ENCODE measurements around the gene B4GAT1.
"Not testable (repeated sequence)": the region's sequence is repeated elsewhere in the genome, so short reads cannot be mapped to it uniquely, and the experiment has no call there.

B4GAT1 gene

DNA sequence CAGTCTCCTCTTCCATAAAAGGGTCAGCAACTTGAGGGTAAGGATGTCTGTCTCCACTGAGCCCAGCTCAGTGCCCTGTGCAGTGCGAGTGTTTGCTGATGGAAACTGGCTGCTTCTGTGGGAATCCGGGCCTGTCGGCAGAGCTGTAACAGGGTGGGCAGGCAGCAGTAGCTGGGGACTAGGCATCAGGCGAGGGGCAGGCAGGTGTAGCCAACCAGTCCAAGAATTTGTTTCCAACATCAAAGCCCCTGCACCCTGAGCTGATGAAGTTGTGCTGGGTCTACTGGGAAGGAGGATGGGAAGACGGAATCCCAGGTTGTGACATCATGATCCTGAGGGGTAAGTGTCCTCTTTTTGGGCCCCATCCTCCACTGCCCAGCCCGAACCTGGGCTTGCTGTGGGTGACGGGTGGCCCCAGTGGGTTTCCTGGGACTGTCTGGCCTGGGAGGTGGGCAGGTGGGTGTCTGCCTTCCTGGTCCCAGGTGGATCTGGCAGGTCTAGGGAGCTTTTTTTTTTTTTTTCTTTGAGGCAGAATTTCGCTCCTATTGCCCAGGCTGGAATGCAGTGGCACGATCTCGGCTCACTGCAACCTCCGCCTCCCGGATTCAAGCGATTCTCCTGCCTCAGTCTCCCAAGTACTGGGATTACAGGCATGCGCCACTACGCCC, 13.1 kb upstream of the B4GAT1 start:
- TF ChIP-seq, protein P1, sequence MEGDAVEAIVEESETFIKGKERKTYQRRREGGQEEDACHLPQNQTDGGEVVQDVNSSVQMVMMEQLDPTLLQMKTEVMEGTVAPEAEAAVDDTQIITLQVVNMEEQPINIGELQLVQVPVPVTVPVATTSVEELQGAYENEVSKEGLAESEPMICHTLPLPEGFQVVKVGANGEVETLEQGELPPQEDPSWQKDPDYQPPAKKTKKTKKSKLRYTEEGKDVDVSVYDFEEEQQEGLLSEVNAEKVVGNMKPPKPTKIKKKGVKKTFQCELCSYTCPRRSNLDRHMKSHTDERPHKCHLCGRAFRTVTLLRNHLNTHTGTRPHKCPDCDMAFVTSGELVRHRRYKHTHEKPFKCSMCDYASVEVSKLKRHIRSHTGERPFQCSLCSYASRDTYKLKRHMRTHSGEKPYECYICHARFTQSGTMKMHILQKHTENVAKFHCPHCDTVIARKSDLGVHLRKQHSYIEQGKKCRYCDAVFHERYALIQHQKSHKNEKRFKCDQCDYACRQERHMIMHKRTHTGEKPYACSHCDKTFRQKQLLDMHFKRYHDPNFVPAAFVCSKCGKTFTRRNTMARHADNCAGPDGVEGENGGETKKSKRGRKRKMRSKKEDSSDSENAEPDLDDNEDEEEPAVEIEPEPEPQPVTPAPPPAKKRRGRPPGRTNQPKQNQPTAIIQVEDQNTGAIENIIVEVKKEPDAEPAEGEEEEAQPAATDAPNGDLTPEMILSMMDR (IDR thresholded peaks at IDR 0.05; ENCODE audit: insufficient read depth, low read depth, low read length, missing control alignments) = no peak
- DNase-seq (ENCODE audit: low read depth) = no peak
- no peak overlapping the region for H3K4me3 ChIP-seq (ENCODE audit: low read length)

DNA sequence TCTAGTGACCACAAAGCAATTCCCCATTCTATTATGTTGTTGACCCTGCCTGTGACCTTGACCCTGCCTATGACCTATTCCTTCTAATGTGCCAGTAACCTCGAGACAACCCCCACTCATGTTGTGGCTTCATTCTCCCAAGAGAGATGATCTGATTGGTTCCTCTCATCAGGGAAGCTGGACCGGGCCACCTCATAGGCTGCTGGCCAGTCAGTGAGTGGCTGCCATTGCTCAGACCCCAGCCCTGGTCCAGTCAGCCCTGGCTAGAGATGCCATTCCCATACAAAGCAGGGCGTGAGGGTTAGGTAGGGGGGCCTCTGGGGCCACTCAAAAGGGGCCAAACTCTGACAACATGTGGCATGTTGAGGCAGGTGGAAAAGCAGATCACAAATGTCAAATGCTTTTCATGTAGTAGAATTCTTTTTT, 12.2 kb upstream of the B4GAT1 start:
- DNase-seq (ENCODE audit: low read depth) = no peak
- TF ChIP-seq, protein P1 (IDR thresholded peaks at IDR 0.05; ENCODE audit: insufficient read depth, low read depth, low read length, missing control alignments) = no peak
- H3K4me3 ChIP-seq (ENCODE audit: low read length) = no peak overlapping the region

DNA sequence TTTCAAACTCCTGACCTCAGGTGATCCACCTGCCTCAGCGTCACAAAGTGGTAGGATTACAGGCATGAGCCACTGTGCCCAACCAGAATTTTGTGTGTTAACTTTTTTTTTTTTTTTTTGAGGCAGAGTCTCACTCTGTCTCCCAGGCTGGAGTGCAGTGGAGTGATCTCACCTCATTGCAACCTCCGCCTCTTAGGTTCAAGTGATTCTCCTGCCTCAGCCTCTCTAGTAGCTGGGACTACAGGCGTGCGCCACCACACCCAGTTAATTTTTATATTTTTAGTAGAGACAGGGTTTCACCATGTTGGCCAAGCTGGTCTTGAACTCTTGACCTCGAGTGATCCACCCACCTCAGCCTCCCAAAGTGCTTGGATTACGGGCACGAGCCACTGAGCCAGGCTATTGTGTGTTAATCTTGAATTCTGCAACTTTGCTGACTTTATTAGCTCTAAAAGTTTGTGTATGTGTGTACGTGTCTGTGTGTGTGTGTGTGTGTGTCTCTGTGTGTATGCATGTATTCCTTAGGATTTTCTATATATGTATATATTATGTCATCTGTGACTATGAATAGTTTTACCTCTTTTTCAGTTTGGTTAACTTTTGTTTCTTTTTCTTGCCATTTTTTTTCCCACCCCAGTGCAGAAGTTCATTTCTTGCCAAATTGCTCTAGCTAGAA, 3.3 kb upstream of the B4GAT1 start:
- DNase-seq (ENCODE audit: low read depth); H3K4me3 ChIP-seq (ENCODE audit: low read length): not testable (repeated sequence)

DNA sequence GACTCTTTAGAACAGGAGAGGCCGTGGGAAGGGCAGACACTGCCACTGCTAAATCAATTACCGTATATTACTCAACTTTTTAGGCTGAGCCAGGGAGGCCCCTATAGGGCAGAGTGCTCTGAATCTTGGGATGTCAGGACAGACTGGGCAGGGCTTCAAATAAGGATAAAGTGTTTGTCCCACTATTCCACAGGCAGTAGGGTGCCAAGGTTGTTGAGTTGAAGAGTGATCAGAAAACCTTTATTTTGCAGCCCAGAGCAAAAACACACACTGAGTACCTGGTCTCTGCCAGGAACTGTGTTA, 1.6 kb upstream of the B4GAT1 start:
- no peak for DNase-seq (ENCODE audit: low read depth)
- TF ChIP-seq, protein P1 (IDR thresholded peaks at IDR 0.05; ENCODE audit: insufficient read depth, low read depth, low read length, missing control alignments) = no peak
- H3K4me3 ChIP-seq (ENCODE audit: low read length) = no peak overlapping the region

DNA sequence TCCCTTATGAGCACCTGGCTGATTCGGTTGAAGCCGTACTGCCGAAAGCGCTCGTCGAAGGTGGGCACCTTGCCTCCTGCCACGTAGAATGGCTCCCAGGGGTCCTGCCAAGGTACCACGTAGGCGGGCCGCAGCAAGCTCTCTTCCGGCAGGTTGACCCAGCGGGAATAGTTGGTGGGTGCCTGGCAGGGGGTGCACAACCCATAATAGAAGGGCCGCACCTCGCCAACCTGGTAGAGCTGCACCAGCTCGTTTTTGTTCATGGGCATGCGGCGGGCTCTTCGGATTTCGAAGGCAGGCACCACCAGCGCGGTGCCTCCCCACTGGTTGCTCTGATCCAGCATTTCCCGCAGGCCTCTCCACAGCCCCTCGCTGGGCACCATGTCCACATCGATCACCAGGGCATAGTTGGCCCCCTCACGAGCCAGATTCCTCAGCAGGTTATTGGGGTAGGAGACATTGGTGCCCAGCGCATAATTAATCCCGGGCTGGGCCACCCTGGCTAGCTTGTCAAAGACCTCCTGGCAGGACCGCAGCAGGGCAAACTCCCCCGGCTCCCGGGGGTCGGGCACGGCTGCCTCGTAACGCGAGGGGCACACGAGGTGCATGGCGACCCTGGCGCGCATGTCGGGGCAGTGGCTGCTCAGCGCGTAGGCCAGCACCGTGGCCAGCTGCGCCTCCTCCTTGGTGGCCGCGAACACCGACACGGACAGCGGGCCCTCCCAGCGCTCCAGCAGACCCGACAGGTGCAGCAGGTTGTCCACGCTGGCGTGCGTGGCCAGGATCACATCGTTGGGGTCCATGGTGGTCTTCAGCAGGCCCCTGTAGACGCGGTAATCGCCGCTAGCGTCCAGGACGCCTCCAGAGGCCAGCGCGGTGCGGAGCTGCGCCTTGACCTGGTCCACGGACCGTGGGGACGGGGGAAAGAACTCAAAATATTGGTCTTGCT, 679 bp downstream of the B4GAT1 start:
- TF ChIP-seq, protein P1 (IDR thresholded peaks at IDR 0.05; ENCODE audit: insufficient read depth, low read depth, low read length, missing control alignments) = no peak
- DNase-seq (ENCODE audit: low read depth) = no peak
- H3K4me3 ChIP-seq (ENCODE audit: low read length) = peak overlapping the region; percentile 91

DNA sequence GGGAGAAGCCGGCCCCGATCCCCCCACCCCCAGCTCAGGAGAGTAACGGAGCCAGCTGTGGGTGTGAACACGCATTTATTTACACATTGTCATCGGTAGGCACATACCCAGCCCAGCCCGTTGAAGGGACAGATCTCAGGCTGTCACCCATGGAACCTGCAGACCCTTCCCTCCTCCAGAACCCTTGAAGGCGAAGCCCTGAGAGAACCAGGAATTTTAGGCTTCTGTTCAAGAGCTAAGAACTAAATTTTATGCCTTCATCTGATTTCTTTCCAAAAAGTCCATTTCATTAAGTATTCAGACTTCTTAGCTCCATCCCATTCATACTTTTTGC, 2.1 kb downstream of the B4GAT1 start:
- TF ChIP-seq, protein P1 (IDR thresholded peaks at IDR 0.05; ENCODE audit: insufficient read depth, low read depth, low read length, missing control alignments) = no peak
- DNase-seq (ENCODE audit: low read depth) = no peak
- peak overlapping the region; percentile 91 for H3K4me3 ChIP-seq (ENCODE audit: low read length)

DNA sequence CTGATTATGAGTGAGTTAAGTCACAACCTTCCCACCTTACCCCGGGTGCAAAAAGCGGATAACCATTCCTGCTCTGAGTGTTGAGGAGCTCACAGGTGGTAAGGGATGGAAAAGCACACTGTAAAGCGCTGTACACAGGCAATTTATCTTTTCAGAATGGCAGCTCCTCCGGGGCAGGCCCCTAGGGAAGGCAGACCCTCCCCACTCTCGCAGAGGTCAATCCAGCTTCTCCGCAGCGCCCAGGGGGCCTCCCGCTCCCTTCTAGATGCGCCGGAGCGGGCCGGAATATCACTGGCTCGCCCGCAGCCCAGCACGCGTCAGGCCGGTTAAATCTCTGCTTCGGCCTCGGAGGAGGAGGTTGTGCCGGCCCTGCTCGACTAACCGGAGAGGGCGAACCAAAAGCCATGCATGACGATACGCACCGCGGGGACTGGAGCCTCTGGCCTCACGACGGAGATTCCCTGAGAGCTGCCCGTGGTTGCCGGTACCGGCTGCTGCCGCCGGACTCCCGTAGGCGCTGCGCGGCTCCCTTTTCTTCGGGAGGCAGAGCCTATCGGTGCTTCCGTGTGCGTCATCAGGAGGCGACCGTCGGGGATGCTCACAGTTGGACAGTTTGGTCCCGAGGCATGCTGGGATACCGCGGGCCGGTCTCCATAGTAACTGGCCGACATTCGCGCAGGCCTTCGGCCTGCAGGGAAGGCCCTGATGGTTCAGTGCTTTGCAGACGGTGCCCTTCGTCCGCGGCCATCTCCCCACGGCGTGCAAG, 2.7 kb downstream of the B4GAT1 start, which contains the start of gene BRMS1:
Gene BRMS1 (minus strand): TSS at position 555 of the 766 bp plus-strand sequence. CDS start 2,870 bp downstream, outside the sequence.
- DNase-seq (ENCODE audit: low read depth) = peak; percentile 98
- TF ChIP-seq, protein P1 (IDR thresholded peaks at IDR 0.05; ENCODE audit: insufficient read depth, low read depth, low read length, missing control alignments) = peak; percentile 19
- peak within 1 kb of the TSS; percentile 91 for H3K4me3 ChIP-seq (ENCODE audit: low read length)

Measured in epithelial cell of esophagus (primary cell).